ENCODE data around the gene DUOX1. TPM values are rescaled to one million over a fixed set of nuclear protein-coding genes. Genes with fewer than 3 reads are reported as not detected.

The DUOX1 gene
- polyA plus RNA-seq, 1 of the 3 experiments (the other 2 are of a cell fraction), result not detected

- ChIA-PET POLR2A (interaction anchor here (1.0 to 2.0 kb wide), 10 partner anchors 15 to 239 kb away, joined by 3 to 31 read pairs (median 6); partner anchors contain the start of gene SHF), CTCF (interaction anchor here (0.6 to 10.7 kb wide), 43 partner anchors 8 to 896 kb away, joined by 3 to 226 read pairs (median 4); partner anchors contain the start of gene SHF)
- TF ChIP-seq, protein P1, sequence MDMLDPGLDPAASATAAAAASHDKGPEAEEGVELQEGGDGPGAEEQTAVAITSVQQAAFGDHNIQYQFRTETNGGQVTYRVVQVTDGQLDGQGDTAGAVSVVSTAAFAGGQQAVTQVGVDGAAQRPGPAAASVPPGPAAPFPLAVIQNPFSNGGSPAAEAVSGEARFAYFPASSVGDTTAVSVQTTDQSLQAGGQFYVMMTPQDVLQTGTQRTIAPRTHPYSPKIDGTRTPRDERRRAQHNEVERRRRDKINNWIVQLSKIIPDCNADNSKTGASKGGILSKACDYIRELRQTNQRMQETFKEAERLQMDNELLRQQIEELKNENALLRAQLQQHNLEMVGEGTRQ (IDR thresholded peaks at IDR 0.05; ENCODE audit: borderline replicate concordance, low read depth, low read length), result no peak
- TF ChIP-seq, protein P2, sequence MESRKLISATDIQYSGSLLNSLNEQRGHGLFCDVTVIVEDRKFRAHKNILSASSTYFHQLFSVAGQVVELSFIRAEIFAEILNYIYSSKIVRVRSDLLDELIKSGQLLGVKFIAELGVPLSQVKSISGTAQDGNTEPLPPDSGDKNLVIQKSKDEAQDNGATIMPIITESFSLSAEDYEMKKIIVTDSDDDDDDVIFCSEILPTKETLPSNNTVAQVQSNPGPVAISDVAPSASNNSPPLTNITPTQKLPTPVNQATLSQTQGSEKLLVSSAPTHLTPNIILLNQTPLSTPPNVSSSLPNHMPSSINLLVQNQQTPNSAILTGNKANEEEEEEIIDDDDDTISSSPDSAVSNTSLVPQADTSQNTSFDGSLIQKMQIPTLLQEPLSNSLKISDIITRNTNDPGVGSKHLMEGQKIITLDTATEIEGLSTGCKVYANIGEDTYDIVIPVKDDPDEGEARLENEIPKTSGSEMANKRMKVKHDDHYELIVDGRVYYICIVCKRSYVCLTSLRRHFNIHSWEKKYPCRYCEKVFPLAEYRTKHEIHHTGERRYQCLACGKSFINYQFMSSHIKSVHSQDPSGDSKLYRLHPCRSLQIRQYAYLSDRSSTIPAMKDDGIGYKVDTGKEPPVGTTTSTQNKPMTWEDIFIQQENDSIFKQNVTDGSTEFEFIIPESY (IDR thresholded peaks at IDR 0.05; ENCODE audit: borderline replicate concordance, low read depth), result no peak
- TF ChIP-seq RCOR1 (IDR thresholded peaks at IDR 0.05; ENCODE audit: low read length) (no peak), EP300 (IDR thresholded peaks at IDR 0.05; ENCODE audit: borderline replicate concordance in 1 of 2, low read depth in 1 of 2, low read length in 1 of 2) (no peak)
- TF ChIP-seq, protein P3, sequence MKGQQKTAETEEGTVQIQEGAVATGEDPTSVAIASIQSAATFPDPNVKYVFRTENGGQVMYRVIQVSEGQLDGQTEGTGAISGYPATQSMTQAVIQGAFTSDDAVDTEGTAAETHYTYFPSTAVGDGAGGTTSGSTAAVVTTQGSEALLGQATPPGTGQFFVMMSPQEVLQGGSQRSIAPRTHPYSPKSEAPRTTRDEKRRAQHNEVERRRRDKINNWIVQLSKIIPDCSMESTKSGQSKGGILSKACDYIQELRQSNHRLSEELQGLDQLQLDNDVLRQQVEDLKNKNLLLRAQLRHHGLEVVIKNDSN (IDR thresholded peaks at IDR 0.05; ENCODE audit: borderline replicate concordance, low read depth), result no peak
- Histone ChIP-seq H2AFZ (ENCODE audit: low read depth) (no peak overlapping the region), H3F3A (replicated peaks; ENCODE audit: insufficient read depth) (peaks cover 6% of the 10 kb centered on the region), H3K9me2 (no peaks in the 10 kb centered on the region), H4K20me1 (ENCODE audit: insufficient read depth) (no peaks in the 10 kb centered on the region), H3K79me2 (ENCODE audit: insufficient read depth) (peaks cover 10% of the 10 kb centered on the region; the same call in 1 of the 2 replicates), H3K27me3 (ENCODE audit: insufficient read depth) (no peaks in the 10 kb centered on the region), H3K4me1 (ENCODE audit: control insufficient read depth in 1 of 2, insufficient read depth in 2 of 2, low read depth in 1 of 2, low read length in 1 of 2) (peaks cover 16 to 39% of the 10 kb centered on the region in 2 experiments), H3K4me2 (no peak overlapping the region), H3K36me3 (replicated peaks in 1 of 2; ENCODE audit: control insufficient read depth in 1 of 2, insufficient read depth in 2 of 2, low read length in 1 of 2) (no peaks in the 10 kb centered on the region), H3K9me3 (no peaks in the 10 kb centered on the region), H3K27ac (ENCODE audit: low read depth in 2 of 2, low read length in 1 of 2) (no peak overlapping the region; a peak in 1 of 4 replicates), H3K4me3 (ENCODE audit: low read depth in 2 of 2, low read length in 1 of 2) (no peak overlapping the region), H3K9ac (no peak overlapping the region)
- DNase-seq, result no peak
- WGBS (ENCODE audit: low lambda C conversion rate), result 83% methylated on average over 9 of the region's 9 CpGs
These were observed 33.7 kb downstream of the DUOX1 start for GRCh38 chr15:45163508-45163856.

- no peaks in the 10 kb centered on the region for H3K36me3 ChIP-seq (replicated peaks in 1 of 2; ENCODE audit: control insufficient read depth in 1 of 2, insufficient read depth in 2 of 2, low read length in 1 of 2)
- POLR2A ChIA-PET, result interaction anchor here (0.5 to 1.7 kb wide), 3 partner anchors 20 to 36 kb away, joined by 3 to 7 read pairs (median 3); no protein-coding TSS in a partner anchor
- 83% methylated on average over 1 of the region's 1 CpG for WGBS (ENCODE audit: low lambda C conversion rate)
These were observed 35.1 kb downstream of the DUOX1 start for GRCh38 chr15:45164914-45165313.

More at GRCh38 chr15:45164914-45165313, 35.1 kb downstream of the DUOX1 start:
- Histone ChIP-seq H3K27me3 (ENCODE audit: insufficient read depth) (no peaks in the 10 kb centered on the region), H3K9ac (no peak overlapping the region), H3F3A (replicated peaks; ENCODE audit: insufficient read depth) (peaks cover 6% of the 10 kb centered on the region), H3K27ac (ENCODE audit: low read depth in 2 of 2, low read length in 1 of 2) (no peak overlapping the region), H2AFZ (ENCODE audit: low read depth) (no peak overlapping the region), H3K79me2 (ENCODE audit: insufficient read depth) (peaks cover 10% of the 10 kb centered on the region; the same call in 1 of the 2 replicates), H3K4me1 (ENCODE audit: control insufficient read depth in 1 of 2, insufficient read depth in 2 of 2, low read depth in 1 of 2, low read length in 1 of 2) (peaks cover 16 to 50% of the 10 kb centered on the region in 2 experiments), H3K9me2 (no peaks in the 10 kb centered on the region), H3K4me3 (ENCODE audit: low read depth in 2 of 2, low read length in 1 of 2) (no peak overlapping the region), H3K9me3 (no peaks in the 10 kb centered on the region), H4K20me1 (ENCODE audit: insufficient read depth) (no peaks in the 10 kb centered on the region), H3K4me2 (no peak overlapping the region)
- CTCF ChIA-PET, result interaction anchor here (0.7 to 10.7 kb wide), 8 partner anchors 16 to 293 kb away, joined by 3 to 226 read pairs (median 6); no protein-coding TSS in a partner anchor
- TF ChIP-seq FOSL2 (IDR thresholded peaks at IDR 0.05; ENCODE audit: borderline replicate concordance, low read depth) (no peak), FOXJ3 (CRISPR knock-in tag; IDR thresholded peaks at IDR 0.05) (no peak), SMC3 (IDR thresholded peaks at IDR 0.05; ENCODE audit: low read depth, low read length) (no peak), TCF12 (IDR thresholded peaks at IDR 0.05) (no peak), EP300 (IDR thresholded peaks at IDR 0.05; ENCODE audit: borderline replicate concordance in 1 of 2, low read depth in 1 of 2, low read length in 1 of 2) (no peak), ELF1 (IDR thresholded peaks at IDR 0.05) (no peak), RAD21 (IDR thresholded peaks at IDR 0.05; ENCODE audit: low read length) (no peak), GABPA (IDR thresholded peaks at IDR 0.05; ENCODE audit: low read depth) (no peak), RCOR1 (IDR thresholded peaks at IDR 0.05; ENCODE audit: low read length) (no peak), JUND (IDR thresholded peaks at IDR 0.05) (no peak), TAF1 (IDR thresholded peaks at IDR 0.05; ENCODE audit: borderline replicate concordance, low read depth, low read length) (no peak)
- TF ChIP-seq, protein P4, sequence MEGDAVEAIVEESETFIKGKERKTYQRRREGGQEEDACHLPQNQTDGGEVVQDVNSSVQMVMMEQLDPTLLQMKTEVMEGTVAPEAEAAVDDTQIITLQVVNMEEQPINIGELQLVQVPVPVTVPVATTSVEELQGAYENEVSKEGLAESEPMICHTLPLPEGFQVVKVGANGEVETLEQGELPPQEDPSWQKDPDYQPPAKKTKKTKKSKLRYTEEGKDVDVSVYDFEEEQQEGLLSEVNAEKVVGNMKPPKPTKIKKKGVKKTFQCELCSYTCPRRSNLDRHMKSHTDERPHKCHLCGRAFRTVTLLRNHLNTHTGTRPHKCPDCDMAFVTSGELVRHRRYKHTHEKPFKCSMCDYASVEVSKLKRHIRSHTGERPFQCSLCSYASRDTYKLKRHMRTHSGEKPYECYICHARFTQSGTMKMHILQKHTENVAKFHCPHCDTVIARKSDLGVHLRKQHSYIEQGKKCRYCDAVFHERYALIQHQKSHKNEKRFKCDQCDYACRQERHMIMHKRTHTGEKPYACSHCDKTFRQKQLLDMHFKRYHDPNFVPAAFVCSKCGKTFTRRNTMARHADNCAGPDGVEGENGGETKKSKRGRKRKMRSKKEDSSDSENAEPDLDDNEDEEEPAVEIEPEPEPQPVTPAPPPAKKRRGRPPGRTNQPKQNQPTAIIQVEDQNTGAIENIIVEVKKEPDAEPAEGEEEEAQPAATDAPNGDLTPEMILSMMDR (IDR thresholded peaks at IDR 0.05), result no peak
- TF ChIP-seq, protein P5, sequence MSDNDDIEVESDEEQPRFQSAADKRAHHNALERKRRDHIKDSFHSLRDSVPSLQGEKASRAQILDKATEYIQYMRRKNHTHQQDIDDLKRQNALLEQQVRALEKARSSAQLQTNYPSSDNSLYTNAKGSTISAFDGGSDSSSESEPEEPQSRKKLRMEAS (IDR thresholded peaks at IDR 0.05; ENCODE audit: low read depth), result no peak
- TF ChIP-seq, protein P6, sequence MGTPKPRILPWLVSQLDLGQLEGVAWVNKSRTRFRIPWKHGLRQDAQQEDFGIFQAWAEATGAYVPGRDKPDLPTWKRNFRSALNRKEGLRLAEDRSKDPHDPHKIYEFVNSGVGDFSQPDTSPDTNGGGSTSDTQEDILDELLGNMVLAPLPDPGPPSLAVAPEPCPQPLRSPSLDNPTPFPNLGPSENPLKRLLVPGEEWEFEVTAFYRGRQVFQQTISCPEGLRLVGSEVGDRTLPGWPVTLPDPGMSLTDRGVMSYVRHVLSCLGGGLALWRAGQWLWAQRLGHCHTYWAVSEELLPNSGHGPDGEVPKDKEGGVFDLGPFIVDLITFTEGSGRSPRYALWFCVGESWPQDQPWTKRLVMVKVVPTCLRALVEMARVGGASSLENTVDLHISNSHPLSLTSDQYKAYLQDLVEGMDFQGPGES (IDR thresholded peaks at IDR 0.05; ENCODE audit: low read depth, low read length), result no peak
- TF ChIP-seq, protein P7, sequence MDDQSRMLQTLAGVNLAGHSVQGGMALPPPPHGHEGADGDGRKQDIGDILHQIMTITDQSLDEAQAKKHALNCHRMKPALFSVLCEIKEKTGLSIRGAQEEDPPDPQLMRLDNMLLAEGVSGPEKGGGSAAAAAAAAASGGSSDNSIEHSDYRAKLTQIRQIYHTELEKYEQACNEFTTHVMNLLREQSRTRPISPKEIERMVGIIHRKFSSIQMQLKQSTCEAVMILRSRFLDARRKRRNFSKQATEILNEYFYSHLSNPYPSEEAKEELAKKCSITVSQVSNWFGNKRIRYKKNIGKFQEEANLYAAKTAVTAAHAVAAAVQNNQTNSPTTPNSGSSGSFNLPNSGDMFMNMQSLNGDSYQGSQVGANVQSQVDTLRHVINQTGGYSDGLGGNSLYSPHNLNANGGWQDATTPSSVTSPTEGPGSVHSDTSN (IDR thresholded peaks at IDR 0.05), result no peak
- DNase-seq, result no peak
